GM18861 (cell line): ENCODE data around the gene MAST4.

ENCODE experiments used
- ATAC-seq: cut with Tn5 transposase; IDR thresholded peaks from one replicate; pipeline ENCODE4 v1.9.1; 2021; ENCODE audit not compliant: unreplicated experiment

The MAST4 gene

DNA sequence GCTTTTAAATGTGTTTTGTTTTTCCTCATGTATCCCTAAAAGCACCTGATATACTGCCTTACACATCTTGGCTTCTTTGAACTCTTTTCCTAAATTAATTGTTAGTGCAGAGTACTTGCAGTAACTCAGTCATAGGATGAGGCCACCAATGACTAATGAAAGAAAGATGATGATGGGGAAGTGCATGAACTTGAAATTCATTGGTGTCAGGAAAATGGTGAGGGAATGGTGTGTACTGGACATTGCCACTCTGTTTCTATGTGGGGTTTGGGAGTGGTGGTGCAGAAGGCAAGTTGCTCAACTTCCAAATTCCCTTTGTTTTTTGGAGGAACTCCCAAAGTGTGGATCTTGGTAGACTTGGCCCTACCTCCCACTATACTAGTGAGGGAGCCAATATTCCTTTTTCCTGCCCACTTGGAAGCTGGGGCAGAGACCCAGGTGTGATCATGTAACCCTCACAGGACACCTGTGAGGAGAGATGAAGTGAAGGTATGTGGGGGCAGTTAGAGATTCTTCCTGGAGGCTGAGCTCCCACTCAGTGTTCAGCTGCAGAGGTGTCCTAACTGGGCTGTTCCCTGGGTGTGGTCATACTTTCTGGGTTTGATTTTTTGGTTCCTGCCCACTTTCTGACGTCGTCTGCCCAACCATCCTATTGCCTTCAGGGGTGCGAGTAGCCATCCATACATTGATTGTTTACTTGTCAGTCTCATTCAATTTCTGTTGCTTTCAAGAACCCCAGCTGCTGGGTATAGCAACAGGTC lies 298.5 kb downstream of the MAST4 start:
- ATAC-seq = no peak

DNA sequence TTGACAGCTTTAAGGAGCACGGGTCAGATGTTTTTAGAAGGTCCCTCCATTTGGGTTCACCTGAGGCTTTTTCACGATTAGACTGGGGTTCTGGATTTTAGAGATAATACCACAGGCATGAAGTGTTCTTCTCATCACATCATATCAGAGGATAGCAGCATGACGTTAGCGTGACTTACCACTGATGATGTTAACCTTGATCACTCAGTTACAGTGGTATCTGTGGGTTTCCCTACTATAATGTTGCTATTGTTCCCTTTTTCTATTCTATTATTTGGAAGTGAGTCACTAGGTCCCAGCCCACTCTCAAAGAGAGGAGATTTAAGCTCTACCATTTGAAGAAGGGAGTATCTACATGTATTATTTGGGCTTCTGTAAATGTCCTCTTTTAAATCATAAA lies 300.0 kb downstream of the MAST4 start:
- ATAC-seq = no peak

DNA sequence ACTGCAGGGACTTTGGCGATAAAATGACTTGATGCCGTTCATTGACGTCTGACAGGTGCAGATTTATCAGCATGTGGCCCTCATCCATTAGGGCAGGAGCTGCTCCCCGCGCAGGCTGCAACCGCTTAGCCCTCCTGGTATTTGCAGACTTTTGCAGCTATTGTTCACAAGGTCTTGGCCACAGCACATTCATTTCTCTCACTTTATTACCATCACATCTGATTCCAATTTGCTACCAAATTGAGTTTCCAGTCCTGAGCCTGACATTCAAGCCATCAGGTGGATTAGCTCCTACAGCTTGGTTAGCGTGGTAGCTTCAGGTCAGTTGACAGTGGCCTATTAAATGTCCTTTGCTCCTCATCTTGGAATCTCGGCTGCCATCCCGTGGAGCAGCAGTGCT lies 301.2 kb downstream of the MAST4 start:
- no peak for ATAC-seq

DNA sequence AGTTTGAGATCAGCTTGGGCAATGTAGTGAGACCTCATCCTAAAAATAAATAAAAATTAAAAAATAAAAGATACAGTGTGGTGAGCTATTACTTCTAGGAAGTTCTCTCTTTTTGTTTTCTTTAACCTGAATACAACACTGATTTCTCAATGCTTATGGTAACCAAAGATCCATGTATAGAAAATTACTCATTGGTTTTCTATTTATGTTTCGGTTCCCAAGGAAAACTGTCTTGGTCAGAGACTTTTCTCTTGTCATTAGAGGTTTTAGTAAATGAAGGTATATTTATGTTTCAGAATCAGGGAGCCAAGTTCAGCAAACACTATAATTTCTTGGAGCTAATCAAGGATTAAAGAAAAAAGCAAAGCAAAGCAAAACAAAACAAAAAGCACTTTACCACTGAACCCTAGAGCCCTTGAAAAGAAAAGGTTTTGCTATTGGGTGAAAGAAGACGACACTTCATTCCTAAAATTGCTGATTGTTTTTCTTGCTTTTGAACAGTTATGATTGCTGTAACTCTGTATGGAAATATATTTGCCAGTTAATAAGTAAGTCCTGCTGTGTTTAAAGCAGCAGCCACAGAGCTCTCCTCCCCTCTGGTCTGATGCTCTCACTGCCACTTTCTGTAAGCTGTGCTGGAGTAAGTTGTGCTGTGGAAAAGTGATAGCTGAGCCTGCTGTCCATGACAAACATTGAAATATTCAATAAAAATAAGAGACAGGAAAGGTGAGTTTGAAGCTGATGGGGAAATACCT lies 302.2 kb downstream of the MAST4 start:
- no peak for ATAC-seq

DNA sequence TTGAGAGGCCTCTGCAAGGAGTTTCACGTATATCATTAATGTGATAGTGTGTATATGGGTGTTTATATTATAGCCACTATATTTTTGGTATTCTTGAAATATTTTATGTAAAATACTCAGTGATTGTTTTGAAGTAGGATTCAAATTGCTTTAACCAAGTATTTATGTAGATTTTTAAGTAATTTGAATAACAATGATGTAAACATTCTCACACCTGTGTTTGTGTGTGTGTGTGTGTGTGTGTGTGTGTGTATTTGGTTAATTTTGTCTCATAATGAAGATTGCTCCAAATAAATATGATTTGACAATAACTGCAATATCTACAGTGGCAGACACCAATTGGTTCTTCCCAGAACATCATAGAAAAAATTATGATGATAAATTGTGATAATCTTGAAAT lies 307.0 kb downstream of the MAST4 start:
- ATAC-seq = no peak

DNA sequence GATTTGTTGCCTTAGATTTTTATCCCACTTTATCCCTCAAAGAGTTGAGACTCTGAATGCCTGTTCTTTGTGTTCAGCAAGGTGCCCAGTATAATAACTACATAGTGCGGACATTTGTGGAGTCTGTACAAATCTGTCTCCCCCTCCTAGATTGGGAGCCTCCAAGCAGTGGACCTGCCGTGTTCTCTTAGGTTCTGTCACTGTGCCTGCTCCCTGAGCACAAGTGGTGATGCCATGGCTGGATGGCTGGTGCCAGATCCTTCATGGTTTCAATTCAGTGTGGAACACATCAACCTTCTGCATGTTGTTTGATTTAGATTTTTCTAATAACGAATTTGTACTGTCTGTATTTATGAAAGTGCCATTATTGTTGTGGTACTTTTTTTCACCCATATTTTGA lies 307.5 kb downstream of the MAST4 start:
- no peak for ATAC-seq

DNA sequence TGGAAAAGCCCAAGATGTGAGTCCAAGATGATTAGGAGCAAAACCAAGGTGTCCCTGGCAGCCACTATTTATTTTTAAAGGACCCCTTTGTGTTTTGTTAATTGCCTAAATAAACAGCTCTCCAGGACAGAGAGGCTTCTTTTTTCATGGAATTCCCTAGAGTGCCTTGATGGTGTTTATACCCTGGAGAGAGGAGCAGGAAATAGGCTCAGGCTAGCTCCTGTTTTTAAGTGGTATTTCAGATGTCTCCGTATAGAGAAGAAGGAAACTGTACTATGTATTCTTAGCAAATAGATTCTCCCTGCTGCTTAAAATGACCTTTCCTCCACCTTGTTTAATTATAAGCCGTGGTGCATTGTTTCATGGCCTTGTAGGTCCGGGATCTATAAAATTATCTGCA lies 308.0 kb downstream of the MAST4 start:
- ATAC-seq = no peak

DNA sequence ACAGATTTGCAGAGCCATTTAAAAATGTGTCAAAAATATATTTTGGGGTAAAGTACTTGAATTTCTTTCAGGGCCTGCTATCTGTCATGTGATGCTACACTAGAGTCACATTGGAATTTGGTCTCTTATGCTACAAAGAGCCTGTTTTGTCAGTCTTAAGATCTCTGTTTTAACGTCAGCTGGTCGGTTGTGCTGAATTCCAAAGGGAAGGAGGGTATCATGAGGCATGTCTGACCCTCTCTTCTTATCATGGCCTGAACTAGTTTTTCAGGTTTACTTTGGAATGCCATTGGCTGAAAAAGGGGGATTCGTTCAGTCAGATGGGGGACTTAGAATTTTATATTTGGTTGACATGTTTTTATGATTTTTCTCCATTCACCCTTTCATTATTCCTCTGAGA lies 309.8 kb downstream of the MAST4 start:
- no peak for ATAC-seq

DNA sequence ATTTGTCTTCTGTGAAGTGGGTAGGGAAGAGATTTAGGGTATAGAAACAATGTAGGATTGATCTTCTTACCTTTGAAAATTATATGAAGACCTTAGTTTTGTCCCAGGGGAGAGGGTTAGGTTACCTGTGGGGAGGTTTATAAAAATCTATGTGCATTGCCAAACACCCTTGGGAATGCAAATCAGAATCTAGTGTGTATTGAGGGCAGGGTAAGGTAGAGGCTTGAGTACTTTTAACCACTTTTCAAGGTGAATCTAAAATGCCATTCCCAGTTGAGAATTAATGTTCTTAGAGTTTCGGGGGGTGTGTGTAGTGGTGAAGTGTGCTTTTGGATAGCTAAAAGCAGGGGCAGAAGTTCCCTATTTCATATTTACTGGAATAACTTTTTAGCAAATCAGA lies 312.0 kb downstream of the MAST4 start:
- no peak for ATAC-seq

DNA sequence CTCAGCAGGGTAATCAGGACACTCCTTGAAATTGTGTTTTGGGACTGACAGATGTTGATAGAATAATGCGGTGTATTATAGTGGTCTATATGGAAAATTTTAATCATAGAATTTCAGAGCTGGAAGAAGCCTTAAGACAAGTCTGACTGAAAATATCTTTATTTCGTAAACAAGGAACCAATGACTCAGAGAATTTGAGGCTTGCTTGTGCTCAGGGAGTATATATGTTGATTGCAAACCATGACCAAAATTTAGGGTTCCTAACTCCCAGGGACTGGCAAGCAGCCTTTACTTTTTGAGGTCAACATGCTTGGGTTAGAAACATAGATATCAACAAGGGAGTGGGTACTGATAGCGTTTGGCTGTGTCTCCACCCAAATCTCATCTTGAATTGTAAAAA lies 313.2 kb downstream of the MAST4 start:
- no peak for ATAC-seq

DNA sequence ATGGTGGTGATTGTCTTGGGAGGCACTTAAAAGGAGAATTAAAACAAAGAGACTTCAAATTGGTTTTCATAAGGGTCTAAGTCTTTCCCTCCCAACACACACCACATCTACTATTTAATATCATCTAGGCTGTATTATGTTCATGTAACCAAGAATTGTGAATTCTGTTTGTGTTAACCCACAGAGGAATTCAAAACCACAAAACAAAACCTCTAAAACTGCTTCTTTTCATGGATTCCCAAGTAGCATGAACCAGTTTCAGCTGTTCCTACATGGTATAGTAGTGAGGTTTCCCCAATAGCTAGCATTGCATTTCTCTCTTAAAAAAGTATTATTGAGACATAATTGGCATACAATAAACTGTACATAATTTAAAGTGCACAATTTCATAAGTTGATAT lies 316.6 kb downstream of the MAST4 start:
- no peak for ATAC-seq

DNA sequence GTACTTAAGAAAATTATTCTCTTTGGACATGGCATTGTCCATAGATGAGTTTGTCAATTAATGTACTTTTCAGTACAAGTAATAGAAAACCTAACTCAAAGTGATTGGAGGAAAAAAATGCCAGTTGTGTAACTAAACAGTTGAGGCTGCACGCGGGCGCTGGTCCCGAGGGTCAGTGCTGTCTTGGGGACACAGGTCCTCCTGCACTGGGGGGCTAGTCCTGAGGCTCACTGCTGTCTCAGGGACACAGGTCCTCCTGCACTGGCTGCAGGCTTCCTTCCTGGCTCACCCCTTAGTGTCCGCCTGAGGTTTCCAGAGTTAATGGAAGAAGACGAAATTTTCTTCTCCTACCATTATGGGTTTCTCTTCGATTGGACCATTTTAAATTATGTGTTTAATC lies 319.3 kb downstream of the MAST4 start:
- no peak for ATAC-seq

DNA sequence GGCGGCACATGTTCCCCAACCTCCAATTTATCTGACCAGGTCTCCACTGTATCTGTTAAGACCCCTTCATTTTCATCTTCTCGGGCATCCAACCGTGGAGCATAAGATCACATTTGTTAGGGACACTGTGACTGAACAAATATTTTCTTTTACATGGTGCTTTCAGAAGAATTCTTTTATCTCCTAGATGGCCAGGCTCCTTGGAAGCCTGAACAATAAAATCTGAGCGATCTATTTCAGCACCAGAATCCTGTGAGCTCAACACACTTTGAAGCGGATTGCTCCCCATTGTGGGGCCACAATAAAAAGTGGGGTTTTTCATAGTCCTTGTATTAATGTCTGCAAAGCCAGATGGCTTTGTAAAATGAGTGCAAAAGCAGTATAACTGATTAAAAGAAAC lies 326.7 kb downstream of the MAST4 start:
- no peak for ATAC-seq

DNA sequence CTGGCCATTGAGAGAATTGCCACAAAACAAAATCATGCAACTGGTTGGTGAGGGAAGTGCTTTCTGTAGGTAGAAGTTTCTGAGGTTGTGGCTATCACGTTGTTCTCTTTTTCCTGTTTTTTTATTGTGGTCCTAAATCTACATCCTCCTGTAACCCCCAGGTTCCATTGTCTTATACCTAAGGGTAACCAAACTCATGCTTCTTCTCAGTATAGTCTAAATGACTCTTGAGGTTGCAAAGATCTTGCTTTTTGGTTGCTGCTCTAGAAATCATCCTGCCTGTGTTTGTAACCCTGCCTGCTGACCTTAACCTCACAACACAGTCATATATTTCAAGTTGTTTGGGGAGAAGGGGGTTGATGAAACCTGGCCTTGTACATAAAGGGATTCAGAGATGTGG lies 327.3 kb downstream of the MAST4 start:
- no peak for ATAC-seq

DNA sequence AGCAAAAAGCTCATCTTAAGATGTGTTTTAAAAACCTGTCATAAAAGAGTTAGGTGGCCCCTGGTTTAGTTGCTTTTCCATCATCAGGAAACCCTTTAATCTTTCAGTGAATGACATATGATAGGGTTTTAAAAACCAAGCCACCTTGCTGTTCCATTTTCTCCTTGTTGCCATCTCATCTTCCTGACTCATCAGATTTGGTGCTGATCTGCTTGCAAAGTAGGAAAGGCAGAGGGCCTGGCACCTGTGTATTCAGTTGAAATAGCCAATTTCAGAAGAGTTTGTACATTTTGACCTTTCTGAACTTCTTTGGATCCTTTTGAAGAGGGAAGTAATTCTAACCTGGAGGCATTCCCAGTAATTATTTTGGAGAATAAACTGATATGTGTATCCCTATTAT lies 327.7 kb downstream of the MAST4 start:
- no peak for ATAC-seq

DNA sequence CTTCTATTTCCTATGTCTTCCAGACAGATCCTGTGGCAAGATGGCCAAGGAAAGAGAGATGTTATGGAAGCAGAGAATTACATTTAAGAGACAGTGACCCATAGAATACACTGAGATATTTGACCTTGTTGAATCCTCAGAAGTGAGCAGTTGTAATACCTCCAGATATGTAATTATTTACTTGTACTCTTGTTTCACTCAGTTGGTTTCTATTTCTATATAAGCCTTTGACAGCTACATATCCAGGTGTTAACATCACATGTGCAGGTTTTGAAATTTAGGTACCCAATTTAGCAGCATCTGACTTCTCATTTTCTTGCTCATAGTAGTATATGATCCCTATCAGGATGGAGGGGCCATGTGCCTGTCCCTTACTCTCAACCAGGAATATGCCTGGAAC lies 330.9 kb downstream of the MAST4 start:
- ATAC-seq = no peak

DNA sequence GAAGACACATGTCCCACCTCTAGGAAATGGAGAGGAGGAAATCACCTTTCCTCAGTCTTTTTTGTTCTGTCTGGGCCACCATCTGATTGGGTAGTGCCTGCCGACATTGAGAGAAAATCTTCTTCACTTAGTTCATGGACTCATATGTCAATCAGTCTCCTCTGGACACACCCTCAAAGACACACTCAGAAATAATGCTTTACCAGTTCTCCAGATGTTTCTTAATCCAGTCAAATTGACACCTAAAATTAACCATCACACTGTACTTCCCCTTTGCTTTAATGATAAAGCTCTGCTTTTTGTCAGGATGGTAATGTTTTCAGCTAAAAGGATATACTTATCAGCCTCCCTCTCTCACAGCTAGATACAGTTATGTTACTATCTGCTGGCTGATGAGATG lies 333.1 kb downstream of the MAST4 start:
- no peak for ATAC-seq

DNA sequence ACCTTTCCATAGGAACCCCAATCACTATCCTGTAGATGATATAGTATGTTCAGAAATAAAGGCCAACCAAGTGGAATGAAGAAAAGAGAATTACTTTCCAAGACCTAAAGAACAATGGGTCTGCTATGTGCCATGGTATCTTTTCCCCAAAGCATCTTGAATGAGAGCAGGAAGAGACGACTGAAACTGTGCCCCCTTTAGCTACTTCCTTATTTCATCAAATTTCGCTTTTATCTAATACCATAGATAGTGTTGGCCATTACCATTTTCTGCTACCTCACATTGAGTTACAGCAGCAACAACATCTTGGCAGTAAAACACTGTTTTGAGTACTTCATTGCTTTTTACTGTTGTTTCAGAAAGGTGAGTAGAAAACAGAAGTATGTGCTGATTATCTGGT lies 333.8 kb downstream of the MAST4 start:
- ATAC-seq = no peak

DNA sequence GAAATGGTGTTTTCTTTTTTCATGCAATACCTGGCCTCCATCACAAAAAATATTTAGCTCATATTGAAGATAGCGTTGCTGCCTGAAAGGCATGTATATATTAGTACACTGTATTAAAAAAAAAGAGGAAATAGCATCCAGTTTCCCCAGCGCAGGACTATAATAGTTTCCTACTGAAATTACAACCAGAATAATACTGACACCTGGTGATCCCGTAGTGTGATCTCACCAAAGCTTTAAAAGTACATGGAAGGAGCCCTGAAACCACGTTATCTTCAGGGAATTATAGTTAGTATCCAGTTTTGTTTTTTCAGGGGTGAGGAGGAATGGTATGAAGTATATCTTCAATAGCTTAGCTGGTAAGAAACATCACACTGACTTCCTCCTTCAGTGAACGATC lies 335.5 kb downstream of the MAST4 start:
- ATAC-seq = no peak

DNA sequence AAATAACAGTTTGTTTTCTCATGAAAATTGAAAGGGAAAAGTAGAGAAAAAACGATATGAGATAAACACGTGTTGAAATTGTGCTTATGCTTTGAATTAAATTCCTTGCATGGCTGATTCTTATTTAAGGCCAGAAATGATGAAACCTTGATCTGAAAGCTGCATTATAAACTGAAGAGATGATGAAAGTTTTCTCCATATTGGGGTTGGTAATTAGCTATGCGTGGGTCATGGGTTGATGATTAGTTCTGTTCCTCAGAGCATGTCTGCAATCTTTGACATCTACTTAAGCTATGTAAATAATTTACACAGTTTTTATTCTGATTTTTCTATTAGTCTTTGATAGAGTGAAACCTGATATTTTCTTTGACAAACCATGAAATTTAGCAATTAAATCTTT lies 336.3 kb downstream of the MAST4 start:
- ATAC-seq = no peak

DNA sequence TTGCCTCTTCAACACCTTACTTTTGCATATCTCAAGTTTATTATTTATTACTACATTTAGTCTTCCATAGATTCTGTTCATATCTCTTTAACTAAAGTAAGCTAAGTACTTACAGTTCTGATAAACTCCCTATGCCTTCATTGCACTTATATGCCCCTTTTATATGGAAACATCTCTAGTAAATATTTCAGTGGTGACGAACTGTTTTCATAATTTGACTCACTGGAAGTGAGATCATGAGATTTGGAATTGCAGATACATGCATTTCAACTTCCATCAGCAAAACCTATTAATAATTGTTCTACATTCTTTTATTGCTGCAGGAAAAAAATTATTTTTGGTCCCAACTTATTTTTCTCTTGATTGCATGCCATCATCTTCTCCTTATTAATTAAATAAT lies 336.9 kb downstream of the MAST4 start:
- no peak for ATAC-seq

DNA sequence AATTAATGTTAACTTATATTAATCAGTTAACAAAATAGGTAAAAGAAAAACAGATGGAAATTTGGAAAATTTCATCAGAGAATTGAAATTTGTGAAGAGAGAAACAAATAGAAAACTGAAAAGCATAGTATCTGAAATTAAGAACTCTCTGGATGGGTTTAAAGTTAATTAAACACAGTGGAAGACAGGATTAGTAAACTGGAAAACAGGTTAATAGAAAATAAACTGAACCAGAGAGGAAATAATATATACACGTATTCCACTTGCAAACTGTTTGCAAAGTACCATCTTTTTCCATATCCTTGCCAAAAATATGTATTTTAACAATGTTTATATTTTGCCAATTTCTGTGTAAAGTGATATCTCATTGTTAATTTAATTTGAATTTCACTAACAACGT lies 342.9 kb downstream of the MAST4 start:
- ATAC-seq = no peak
